8988T (cell line): ENCODE measurements around the gene GMEB2.
"Not testable (repeated sequence)": the region's sequence is repeated elsewhere in the genome, so short reads cannot be mapped to it uniquely, and the experiment has no call there.

Experiments used
- DNase-seq: peaks from one replicate; pipeline ENCODE4 v3.0.0; 2011

Gene GMEB2

GRCh38 chr20:63568170-63568981, 58.5 kb downstream of the GMEB2 start:
- DNase-seq, result no peak

- DNase-seq, result no peak
Measured at GRCh38 chr20:63567386-63568169, 59.3 kb downstream of the GMEB2 start.

- no peak for DNase-seq
Measured at GRCh38 chr20:63567136-63567385, 59.8 kb downstream of the GMEB2 start.

- no peak for DNase-seq
Measured at GRCh38 chr20:63566395-63567135, 60.3 kb downstream of the GMEB2 start.

- DNase-seq, result no peak
Measured at GRCh38 chr20:63565699-63566335, 61.1 kb downstream of the GMEB2 start.

GRCh38 chr20:63565021-63565698, 61.7 kb downstream of the GMEB2 start:
- DNase-seq, result no peak

GRCh38 chr20:63564036-63564810, 62.7 kb downstream of the GMEB2 start:
- DNase-seq, result no peak

- no peak for DNase-seq
Measured at GRCh38 chr20:63563225-63563935, 63.5 kb downstream of the GMEB2 start.

GRCh38 chr20:63562461-63563224, 64.3 kb downstream of the GMEB2 start:
- no peak for DNase-seq

GRCh38 chr20:63561624-63562396, 65.1 kb downstream of the GMEB2 start:
- DNase-seq, result no peak

GRCh38 chr20:63560856-63561609, 65.9 kb downstream of the GMEB2 start:
- DNase-seq, result no peak

- DNase-seq, result no peak
Measured at GRCh38 chr20:63560333-63560805, 66.5 kb downstream of the GMEB2 start.

- DNase-seq, result not testable (repeated sequence)
Measured at GRCh38 chr20:63559485-63560332, 67.2 kb downstream of the GMEB2 start.

- no peak for DNase-seq
Measured at GRCh38 chr20:63558804-63559484, 68.0 kb downstream of the GMEB2 start.

- DNase-seq, result no peak
Measured at GRCh38 chr20:63557481-63557891, 69.4 kb downstream of the GMEB2 start.

GRCh38 chr20:63556873-63557478, 69.9 kb downstream of the GMEB2 start:
- no peak for DNase-seq
